Body of pancreas (tissue), 4 donors: Measurements from ENCODE around the gene NCR1.
"Not testable (repeated sequence)": the region's sequence is repeated elsewhere in the genome, so short reads cannot be mapped to it uniquely, and the experiment has no call there.

ENCODE experiments used
- CTCF ChIP-seq, 7 experiments: fragments of 450-650 bp in 4 of 7; fragments of 200-600 bp in 3 of 7; sonication (generic) in 3 of 7; IDR thresholded peaks; one replicate each; pipeline ENCODE4 v1.5.1; 2016 to 2019; ENCODE audit warnings: antibody characterized with exemption in 7 of 7
- POLR2A ChIP-seq, 3 donors: fragments of 450-650 bp; IDR thresholded peaks; one replicate each; pipeline ENCODE4 v1.6.1; 2016; ENCODE audit warnings: antibody characterized with exemption in 3 of 3, mild to moderate bottlenecking in 2 of 3

DNA sequence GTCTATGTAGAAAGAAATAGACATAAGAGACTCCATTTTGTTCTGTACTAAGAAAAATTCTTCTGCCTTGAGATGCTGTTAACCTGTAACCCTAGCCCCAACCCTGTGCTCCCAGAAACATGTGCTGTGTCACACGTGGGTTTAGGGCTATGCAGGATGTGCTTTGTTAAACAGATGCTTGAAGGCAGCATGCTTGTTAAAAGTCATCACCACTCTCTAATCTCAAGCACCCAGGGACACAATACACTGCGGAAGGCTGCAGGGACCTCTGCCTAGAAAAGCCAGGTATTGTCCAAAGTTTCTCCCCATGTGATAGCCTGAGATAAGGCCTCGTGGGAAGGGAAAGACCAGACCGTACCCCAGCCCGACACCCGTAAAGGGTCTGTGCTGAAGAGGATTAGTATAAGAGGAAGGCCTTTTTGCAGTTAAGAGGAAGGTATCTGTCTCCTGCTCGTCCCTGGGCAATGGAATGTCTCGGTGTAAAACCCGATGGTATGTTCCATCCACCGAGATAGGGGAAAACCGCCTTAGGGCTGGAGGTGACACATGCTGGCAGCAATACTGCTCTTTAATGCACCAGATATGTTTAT lies 37.9 kb downstream of the NCR1 start:
- TF ChIP-seq CTCF, POLR2A (IDR thresholded peaks at IDR 0.05): not testable (repeated sequence)
